GM19467 (cell line): Measurements from ENCODE around the gene CHD5.
"Not testable (repeated sequence)": the region's sequence is repeated elsewhere in the genome, so short reads cannot be mapped to it uniquely, and the experiment has no call there.

Experiments
- ATAC-seq: cut with Tn5 transposase; IDR thresholded peaks from one replicate; pipeline ENCODE4 v1.9.1; 2021; ENCODE audit warnings: mild to moderate bottlenecking, moderate library complexity; ENCODE audit not compliant: unreplicated experiment

Gene CHD5

GRCh38 chr1:6070450-6070974 lies 109.6 kb downstream of the CHD5 start:
- no peak for ATAC-seq

GRCh38 chr1:6069573-6069972 lies 110.5 kb downstream of the CHD5 start:
- no peak for ATAC-seq

- ATAC-seq, result no peak
These were observed 111.2 kb downstream of the CHD5 start for GRCh38 chr1:6068932-6069331.

GRCh38 chr1:6068073-6068472 lies 112.0 kb downstream of the CHD5 start:
- ATAC-seq, result no peak

- no peak for ATAC-seq
These were observed 113.4 kb downstream of the CHD5 start for GRCh38 chr1:6066680-6067079.

GRCh38 chr1:6065093-6065858 lies 114.8 kb downstream of the CHD5 start:
- no peak for ATAC-seq

GRCh38 chr1:6063532-6064053 lies 116.5 kb downstream of the CHD5 start:
- ATAC-seq, result not testable (repeated sequence)

GRCh38 chr1:6062670-6063069 lies 117.5 kb downstream of the CHD5 start:
- ATAC-seq, result no peak

- no peak for ATAC-seq
These were observed 120.3 kb downstream of the CHD5 start for GRCh38 chr1:6059866-6060265.

GRCh38 chr1:6057170-6057845 lies 122.8 kb downstream of the CHD5 start:
- no peak for ATAC-seq

GRCh38 chr1:6056572-6056948 lies 123.6 kb downstream of the CHD5 start:
- no peak for ATAC-seq

GRCh38 chr1:6054596-6054995 lies 125.5 kb downstream of the CHD5 start:
- ATAC-seq, result no peak

- ATAC-seq, result no peak
These were observed 126.9 kb downstream of the CHD5 start for GRCh38 chr1:6053206-6053546.

- no peak for ATAC-seq
These were observed 127.4 kb downstream of the CHD5 start for GRCh38 chr1:6052543-6053205.
